ENCODE results near the gene FAM168B.
"Not testable (repeated sequence)": the region's sequence is repeated elsewhere in the genome, so short reads cannot be mapped to it uniquely, and the experiment has no call there.

The FAM168B gene

GRCh38 chr2:131094463-131095281 is 1.4 kb upstream of the FAM168B start:
- no peak for ATAC-seq

GRCh38 chr2:131093696-131094462 is 619 bp upstream of the FAM168B start:
- DNase-seq (peak; percentile 29), ATAC-seq (peak; percentile 81)

More at GRCh38 chr2:131094463-131095281, 1.4 kb upstream of the FAM168B start:
- no peak for DNase-seq

GRCh38 chr2:131092458-131093005 is 728 bp downstream of the FAM168B start:
- ATAC-seq = no peak
- no peak for DNase-seq

- no peak for DNase-seq
- no peak for ATAC-seq
Observed at GRCh38 chr2:131085646-131086045, 7.6 kb downstream of the FAM168B start.

GRCh38 chr2:131081190-131081589 is 12.1 kb downstream of the FAM168B start:
- ATAC-seq = no peak
- no peak for DNase-seq

GRCh38 chr2:131079931-131080330 is 13.3 kb downstream of the FAM168B start:
- DNase-seq, ATAC-seq: not testable (repeated sequence)

- ATAC-seq (no peak), DNase-seq (no peak)
Observed at GRCh38 chr2:131077966-131078365, 15.3 kb downstream of the FAM168B start.

GRCh38 chr2:131077182-131077846 is 15.9 kb downstream of the FAM168B start:
- no peak for DNase-seq
- no peak for ATAC-seq

- no peak for ATAC-seq
- DNase-seq = no peak
Observed at GRCh38 chr2:131076707-131077106, 16.6 kb downstream of the FAM168B start.

- ATAC-seq, DNase-seq: not testable (repeated sequence)
Observed at GRCh38 chr2:131075578-131075977, 17.7 kb downstream of the FAM168B start.

- ATAC-seq, DNase-seq: not testable (repeated sequence)
Observed at GRCh38 chr2:131068172-131068571, 25.1 kb downstream of the FAM168B start.

- ATAC-seq = no peak
- no peak for DNase-seq
Observed at GRCh38 chr2:131067465-131068125, 25.7 kb downstream of the FAM168B start.

- ATAC-seq (no peak), DNase-seq (no peak)
Observed at GRCh38 chr2:131064589-131065512, 28.4 kb downstream of the FAM168B start.

- ATAC-seq = no peak
- DNase-seq = no peak
Observed at GRCh38 chr2:131063501-131064283, 29.6 kb downstream of the FAM168B start.

GRCh38 chr2:131058920-131059319 is 34.3 kb downstream of the FAM168B start:
- ATAC-seq (no peak), DNase-seq (no peak)

- ATAC-seq = no peak
- DNase-seq = no peak
Observed at GRCh38 chr2:131058214-131058843, 34.9 kb downstream of the FAM168B start.

- no peak for ATAC-seq
- DNase-seq = no peak
Observed at GRCh38 chr2:131056932-131057287, 36.4 kb downstream of the FAM168B start.

GRCh38 chr2:131056204-131056931 is 36.9 kb downstream of the FAM168B start:
- no peak for ATAC-seq

More at GRCh38 chr2:131056204-131056931, 36.9 kb downstream of the FAM168B start:
- no peak for DNase-seq

All from stimulated activated naive CD8-positive, alpha-beta T cell treated with anti-CD3 and anti-CD28 coated beads, Interleukin-15, Interleukin-2, amounts not matched to agents 100 U/mL and 50 U/mL, for 24 hours (primary cell).